GM12878 (cell line): ENCODE data around the gene UQCR10. TPM values are rescaled to one million over a fixed set of nuclear protein-coding genes. Genes with fewer than 3 reads are reported as not detected.
A peak's percentile ranks its signal among the peaks of the same experiment; 100 is the strongest.

Source experiments
- ATAC-seq: fragments of 200-7000 bp; cut with Tn5 transposase; 3 replicates; pipeline ENCODE4 v1.9.1; 2020; ENCODE audit warnings: mild to moderate bottlenecking, moderate library complexity
- BruUV-seq: library from RNA; stranded (reverse); fragments of 400-500 nt; replicated peaks from 2 replicates; lab custom pipeline; 2021; lab: Mats Ljungman, UMichigan
- CTCF ChIA-PET: fragments of 300-600 bp; sonication (Branson Sonifier 250); formaldehyde crosslinking; extraction: SDS; loops from one replicate; lab custom pipeline; 2021; ENCODE audit warnings: inconsistent platforms; lab: Yijun Ruan, JAX
- POLR2A ChIA-PET: fragments of 350-600 bp; formaldehyde crosslinking; extraction: SDS; loops from one replicate; lab custom pipeline; 2021; ENCODE audit warnings: inconsistent platforms; lab: Charles Lee
- RAD21 ChIA-PET: fragments of 300-600 bp; sonication (Branson Sonifier 250); formaldehyde crosslinking; loops from one replicate; lab custom pipeline; 2023; ENCODE audit warnings: antibody characterized with exemption; ENCODE audit not compliant: unreplicated experiment; lab: Charles Lee
- SMC1A ChIA-PET: fragments of 300-600 bp; sonication (Branson Sonifier 250); formaldehyde crosslinking; loops from one replicate; lab custom pipeline; 2023; ENCODE audit not compliant: unreplicated experiment, uncharacterized antibody; lab: Charles Lee
- DNase-seq: peaks from one replicate; pipeline ENCODE4 v3.0.0-alpha.2; 2011; ENCODE audit warnings: low read depth, low spot score
- FAIRE-seq: peaks from 3 replicates; lab custom pipeline; 2011; peaks lifted over from hg19 to GRCh38; lab: Jason Lieb, UNC
- H2AFZ ChIP-seq: 2 replicates; pipeline ENCODE4 v1.6.0; 2011; ENCODE audit warnings: low read depth, low read length, control low read depth; ENCODE audit not compliant: control insufficient read depth
- H3K27ac ChIP-seq: 2 replicates; pipeline ENCODE4 v1.5.1; 2011; ENCODE audit warnings: control low read depth; ENCODE audit not compliant: control insufficient read depth, insufficient read depth
- H3K27me3 ChIP-seq, 2 experiments: replicated peaks in 1 of 2; 2 replicates each; pipeline versions ENCODE4 v1.6.0 to v1.6.1; 2011; ENCODE audit warnings: low read length in 1 of 2; ENCODE audit not compliant: control insufficient read depth in 2 of 2, insufficient read depth in 2 of 2
- H3K36me3 ChIP-seq, 2 experiments: 2 replicates each; pipeline ENCODE4 v1.5.1; 2011; ENCODE audit warnings: low read length in 1 of 2; ENCODE audit not compliant: control insufficient read depth in 2 of 2, insufficient read depth in 2 of 2
- H3K4me1 ChIP-seq: 2 replicates; pipeline ENCODE4 v1.6.1; 2011; ENCODE audit warnings: mild to moderate bottlenecking, low read length, moderate library complexity, mixed read lengths; ENCODE audit not compliant: control insufficient read depth, insufficient read depth
- H3K4me2 ChIP-seq: 2 replicates; pipeline ENCODE4 v1.6.0; 2011; ENCODE audit warnings: control low read depth; ENCODE audit not compliant: control insufficient read depth, insufficient read depth
- H3K4me3 ChIP-seq: fragments of 200-600 bp; sonication (generic); 2 replicates; pipeline ENCODE4 v1.5.1; 2016
- H3K79me2 ChIP-seq: 2 replicates; pipeline ENCODE4 v1.6.0; 2011; ENCODE audit warnings: low read length; ENCODE audit not compliant: control insufficient read depth, insufficient read depth
- H3K9ac ChIP-seq: 2 replicates; pipeline ENCODE4 v1.8.0; 2011; ENCODE audit warnings: low read length, control low read depth, mixed read lengths; ENCODE audit not compliant: control insufficient read depth, insufficient read depth
- H3K9me3 ChIP-seq: replicated peaks from 3 replicates; pipeline ENCODE4 v1.5.1; 2011; ENCODE audit warnings: mild to moderate bottlenecking, low read length; ENCODE audit not compliant: control insufficient read depth, insufficient read depth
- H4K20me1 ChIP-seq: 2 replicates; pipeline ENCODE4 v1.6.0; 2011; ENCODE audit not compliant: control insufficient read depth, insufficient read depth
- ELK1 ChIP-seq: IDR thresholded peaks from 2 replicates; pipeline ENCODE4 v1.6.1; 2012; ENCODE audit warnings: low read depth, low read length, improper control_type of control experiment
- KAT2A ChIP-seq: conservative IDR thresholded peaks from 2 replicates; pipeline ENCODE4 v1.6.1; 2011; ENCODE audit warnings: low read depth, low read length; ENCODE audit not compliant: control insufficient read depth
- MAX ChIP-seq: IDR thresholded peaks from 2 replicates; pipeline ENCODE4 v1.6.1; 2012; ENCODE audit warnings: low read depth, low read length, improper control_type of control experiment
- MEF2B ChIP-seq: fragments of 450-650 bp; IDR thresholded peaks from 2 replicates; pipeline ENCODE4 v1.6.1; 2018; ENCODE audit warnings: mild to moderate bottlenecking, moderate library complexity; ENCODE audit not compliant: partially characterized antibody, poor library complexity, severe bottlenecking
- NBN ChIP-seq: fragments of 450-650 bp; IDR thresholded peaks from 2 replicates; pipeline ENCODE4 v1.6.1; 2016
- NFIC ChIP-seq: IDR thresholded peaks from 2 replicates; pipeline ENCODE4 v1.6.1; 2012; ENCODE audit warnings: low read depth, mild to moderate bottlenecking, inconsistent platforms, low read length, moderate library complexity
- NFYB ChIP-seq: IDR thresholded peaks from 2 replicates; pipeline ENCODE4 v1.6.1; 2011; ENCODE audit warnings: low read depth, mild to moderate bottlenecking, low read length, improper control_type of control experiment, moderate library complexity; ENCODE audit not compliant: insufficient read depth
- NKRF ChIP-seq: fragments of 450-650 bp; conservative IDR thresholded peaks from 2 replicates; pipeline ENCODE4 v1.6.1; 2017; ENCODE audit warnings: mild to moderate bottlenecking, moderate library complexity
- NR2F1 ChIP-seq: fragments of 450-650 bp; conservative IDR thresholded peaks from 2 replicates; pipeline ENCODE4 v1.6.1; 2017; ENCODE audit warnings: mild to moderate bottlenecking
- SUPT20H ChIP-seq: IDR thresholded peaks from 2 replicates; pipeline ENCODE4 v1.6.1; 2011; ENCODE audit warnings: low read depth, mild to moderate bottlenecking, low read length, moderate library complexity, borderline replicate concordance; ENCODE audit not compliant: control insufficient read depth
- TCF12 ChIP-seq: IDR thresholded peaks from 2 replicates; pipeline ENCODE4 v1.6.1; 2011; ENCODE audit warnings: low read depth, mild to moderate bottlenecking, low read length
- WRNIP1 ChIP-seq: IDR thresholded peaks from 2 replicates; pipeline ENCODE4 v1.6.1; 2011; ENCODE audit warnings: low read depth, low read length, improper control_type of control experiment, borderline replicate concordance
- YBX1 ChIP-seq: fragments of 450-650 bp; IDR thresholded peaks from 2 replicates; pipeline ENCODE4 v1.6.1; 2016; ENCODE audit warnings: antibody characterized with exemption
- WGBS: methylation state at CpG from one replicate; pipeline ENCODE4 v1.1.6; 2016; ENCODE audit warnings: low lambda C conversion rate; ENCODE audit not compliant: insufficient replicate concordance, insufficient coverage; ENCODE audit errors: missing lambda C conversion rate; 5-methylcytosine and 5-hydroxymethylcytosine counted together
- in situ Hi-C: fragments of 300-500 bp; cut with MboI; formaldehyde crosslinking; loops from 9 replicates; pipeline ENCODE4 v1.14.3; 2018; ENCODE audit warnings: mixed read lengths
- intact Hi-C: fragments of 100-400 bp; cut with micrococcal nuclease; formaldehyde crosslinking; loops from one replicate; pipeline ENCODE4 v1.14.2; 2022; ENCODE audit not compliant: unreplicated experiment
- polyA plus RNA-seq, 11 experiments: library from polyadenylated mRNA; depleted of rRNA in 4 of 11; unstranded in 6 of 11; stranded (reverse) in 5 of 11; fragments of >200 nt; fragmentation: Nextera tagmentation in 4 of 11; fragmentation: Illumina TruSeq in 1 of 11; extraction: Ambion mirVana in 4 of 11; extraction: Trizol in 1 of 11; gene quantifications; 1 replicate in 1 of 11; 2 replicates in 10 of 11; pipeline versions ENCODE4 v1.2.1 to v1.2.3, GENCODE V29; 2011 to 2016; ENCODE audit warnings: inconsistent platforms in 2 of 11, missing spikeins in 2 of 11, low read depth in 1 of 11
- total RNA-seq, 4 experiments: library from RNA; depleted of rRNA in 3 of 4; stranded (reverse); fragments of >200 nt in 3 of 4; fragmentation: Illumina TruSeq in 1 of 4; extraction: Trizol in 1 of 4; gene quantifications; 2 replicates each; pipeline versions ENCODE4 v1.2.1 to v1.2.3, GENCODE V29; 2013 to 2021

Gene UQCR10
- total and polyA plus RNA-seq, 10 of the 15 experiments (the other 5 are each of a cell fraction or from before 2014, with no cell fraction given) = 144 to 1,021 (median 214) TPM

GRCh38 chr22:29784451-29785361 lies 17.5 kb downstream of the UQCR10 start:
- SMC1A ChIA-PET = interaction anchor here (1.3 kb wide), 1 partner anchor 11 kb away, joined by 3 read pairs; no protein-coding TSS in a partner anchor
- in situ Hi-C loops (no loop called here), intact Hi-C loops (no loop called here)
- no peak for ATAC-seq
- H2AFZ ChIP-seq = no peak overlapping the region
- H3K27ac ChIP-seq = no peak overlapping the region
- H3K9me3 ChIP-seq = no peaks in the 10 kb centered on the region
- H4K20me1 ChIP-seq = no peaks in the 10 kb centered on the region
- TF ChIP-seq NFYB (no peak), MEF2B (peak; percentile 14)
- 72% methylated on average over 9 of the region's 9 CpGs for WGBS
- H3K79me2 ChIP-seq = no peaks in the 10 kb centered on the region
- H3K4me3 ChIP-seq = no peak overlapping the region
- BruUV-seq = no TSS peak
- no peak for DNase-seq
- no peaks in the 10 kb centered on the region for H3K4me1 ChIP-seq
- CTCF ChIA-PET = no interaction called here
- RAD21 ChIA-PET = no interaction called here
- POLR2A ChIA-PET = no interaction called here
- H3K4me2 ChIP-seq = no peak overlapping the region
- peaks cover 0 to 12% of the 10 kb centered on the region in 2 experiments; a peak in 2 of 4 replicates for H3K36me3 ChIP-seq
- FAIRE-seq = no peak
- H3K27me3 ChIP-seq = no peaks in the 10 kb centered on the region
- no peak overlapping the region for H3K9ac ChIP-seq

- peaks cover 7 to 19% of the 10 kb centered on the region in 2 experiments; a peak in 3 of 4 replicates for H3K36me3 ChIP-seq
- H4K20me1 ChIP-seq = no peaks in the 10 kb centered on the region
- H3K4me3 ChIP-seq = no peak overlapping the region
- H3K4me1 ChIP-seq = no peaks in the 10 kb centered on the region
- H3K27ac ChIP-seq = no peak overlapping the region
- H3K27me3 ChIP-seq = no peaks in the 10 kb centered on the region
- ChIA-PET SMC1A (interaction anchor here (0.9 kb wide), 1 partner anchor 70 kb away, joined by 3 read pairs; no protein-coding TSS in a partner anchor), POLR2A (no interaction called here), CTCF (no interaction called here), RAD21 (no interaction called here)
- H3K79me2 ChIP-seq = no peaks in the 10 kb centered on the region
- H3K4me2 ChIP-seq = no peak overlapping the region
- H3K9ac ChIP-seq = no peak overlapping the region
- ATAC-seq (no peak), DNase-seq (no peak), FAIRE-seq (no peak)
- in situ Hi-C loops = no loop called here
- 95% methylated on average over 5 of the region's 5 CpGs for WGBS
- no peak overlapping the region for H2AFZ ChIP-seq
- intact Hi-C loops = no loop called here
- BruUV-seq = no TSS peak
- H3K9me3 ChIP-seq = no peaks in the 10 kb centered on the region
- TF ChIP-seq MAX (no peak), WRNIP1 (no peak), NR2F1 (no peak), TCF12 (no peak), SUPT20H (no peak), NKRF (no peak), KAT2A (no peak), YBX1 (no peak), NBN (no peak), NFIC (no peak), ELK1 (no peak)
Observed at GRCh38 chr22:29786031-29786430, 18.9 kb downstream of the UQCR10 start.
